ENCODE measurements around the gene NECAB2. TPM values are rescaled to one million over a fixed set of nuclear protein-coding genes. Genes with fewer than 3 reads are reported as not detected.

Gene NECAB2
- total RNA-seq, 4 donors from 2014 or later, result not detected

GRCh38 chr16:83946154-83946780, 21.8 kb upstream of the NECAB2 start:
- no peak for DNase-seq (ENCODE audit: low spot score in 2 of 2)
- no peaks in the 10 kb centered on the region for H3K27me3 ChIP-seq
- H3K9me3 ChIP-seq, result no peaks in the 10 kb centered on the region
- no peak overlapping the region for H3K4me3 ChIP-seq
- H3K36me3 ChIP-seq, result no peaks in the 10 kb centered on the region
- H3K27ac ChIP-seq, result no peak overlapping the region
- TF ChIP-seq EP300 (IDR thresholded peaks at IDR 0.05) (no peak), POLR2A (IDR thresholded peaks at IDR 0.05) (no peak), POLR2AphosphoS5 (IDR thresholded peaks at IDR 0.05) (no peak)
- TF ChIP-seq, protein P1, sequence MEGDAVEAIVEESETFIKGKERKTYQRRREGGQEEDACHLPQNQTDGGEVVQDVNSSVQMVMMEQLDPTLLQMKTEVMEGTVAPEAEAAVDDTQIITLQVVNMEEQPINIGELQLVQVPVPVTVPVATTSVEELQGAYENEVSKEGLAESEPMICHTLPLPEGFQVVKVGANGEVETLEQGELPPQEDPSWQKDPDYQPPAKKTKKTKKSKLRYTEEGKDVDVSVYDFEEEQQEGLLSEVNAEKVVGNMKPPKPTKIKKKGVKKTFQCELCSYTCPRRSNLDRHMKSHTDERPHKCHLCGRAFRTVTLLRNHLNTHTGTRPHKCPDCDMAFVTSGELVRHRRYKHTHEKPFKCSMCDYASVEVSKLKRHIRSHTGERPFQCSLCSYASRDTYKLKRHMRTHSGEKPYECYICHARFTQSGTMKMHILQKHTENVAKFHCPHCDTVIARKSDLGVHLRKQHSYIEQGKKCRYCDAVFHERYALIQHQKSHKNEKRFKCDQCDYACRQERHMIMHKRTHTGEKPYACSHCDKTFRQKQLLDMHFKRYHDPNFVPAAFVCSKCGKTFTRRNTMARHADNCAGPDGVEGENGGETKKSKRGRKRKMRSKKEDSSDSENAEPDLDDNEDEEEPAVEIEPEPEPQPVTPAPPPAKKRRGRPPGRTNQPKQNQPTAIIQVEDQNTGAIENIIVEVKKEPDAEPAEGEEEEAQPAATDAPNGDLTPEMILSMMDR (IDR thresholded peaks at IDR 0.05), result no peak
- 86% methylated on average over 23 of the region's 24 CpGs for WGBS
- peaks cover 2% of the 10 kb centered on the region for H3K4me1 ChIP-seq

- Histone ChIP-seq H3K9me3 (no peaks in the 10 kb centered on the region), H3K27me3 (no peaks in the 10 kb centered on the region), H3K27ac (no peak overlapping the region), H3K4me3 (no peak overlapping the region), H3K36me3 (no peaks in the 10 kb centered on the region), H3K4me1 (peaks cover 2% of the 10 kb centered on the region)
- no peak for DNase-seq (ENCODE audit: low spot score in 2 of 2)
- 67% methylated on average over 18 of the region's 21 CpGs for WGBS
- TF ChIP-seq POLR2A (IDR thresholded peaks at IDR 0.05) (no peak), EP300 (IDR thresholded peaks at IDR 0.05) (no peak), POLR2AphosphoS5 (IDR thresholded peaks at IDR 0.05) (no peak)
- TF ChIP-seq, protein P1 (IDR thresholded peaks at IDR 0.05), result no peak
These were observed 21.1 kb upstream of the NECAB2 start for GRCh38 chr16:83946781-83947566.

DNA sequence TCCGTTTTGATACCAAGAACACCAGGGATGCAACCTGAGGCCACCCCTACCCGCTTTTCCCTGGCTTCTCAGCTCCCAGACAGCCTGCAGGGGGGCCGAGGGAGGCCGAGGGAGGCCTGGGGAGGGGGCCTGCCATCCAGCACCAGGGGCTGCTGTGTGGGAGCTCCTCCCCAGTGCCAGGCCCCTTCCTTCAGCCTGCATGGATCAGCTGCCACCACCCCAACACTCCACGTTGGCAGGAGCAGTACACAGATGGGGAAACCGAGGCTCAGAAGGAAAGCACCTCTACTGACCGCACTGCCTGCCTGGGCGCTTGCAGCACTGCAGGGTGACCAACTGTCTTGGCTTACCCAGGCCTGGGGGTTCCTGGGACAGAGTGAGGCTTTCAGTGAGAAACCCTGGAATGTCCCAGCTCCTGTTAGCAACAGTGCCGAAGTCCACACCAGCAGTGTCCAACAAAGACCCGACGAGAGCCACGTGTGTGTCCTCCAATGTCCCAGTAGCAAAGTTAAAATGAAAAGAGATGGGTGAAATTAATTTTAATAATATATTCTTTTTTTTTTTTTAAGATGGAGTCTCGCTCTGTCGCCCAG, 20.3 kb upstream of the NECAB2 start:
- TF ChIP-seq EP300 (IDR thresholded peaks at IDR 0.05) (no peak), POLR2AphosphoS5 (IDR thresholded peaks at IDR 0.05) (no peak), POLR2A (IDR thresholded peaks at IDR 0.05) (no peak)
- TF ChIP-seq, protein P1 (IDR thresholded peaks at IDR 0.05), result no peak
- 88% methylated on average over 11 of the region's 14 CpGs for WGBS
- Histone ChIP-seq H3K27ac (no peak overlapping the region), H3K27me3 (no peaks in the 10 kb centered on the region), H3K4me1 (peaks cover 9% of the 10 kb centered on the region), H3K4me3 (no peak overlapping the region), H3K9me3 (no peaks in the 10 kb centered on the region), H3K36me3 (no peaks in the 10 kb centered on the region)
- DNase-seq (ENCODE audit: low spot score in 2 of 2), result no peak

GRCh38 chr16:83948914-83949723, 18.9 kb upstream of the NECAB2 start:
- Histone ChIP-seq H3K4me3 (no peak overlapping the region), H3K9me3 (no peaks in the 10 kb centered on the region), H3K27me3 (no peaks in the 10 kb centered on the region), H3K36me3 (no peaks in the 10 kb centered on the region), H3K4me1 (peaks cover 23% of the 10 kb centered on the region), H3K27ac (no peak overlapping the region)
- TF ChIP-seq, protein P1 (IDR thresholded peaks at IDR 0.05), result no peak
- TF ChIP-seq POLR2A (IDR thresholded peaks at IDR 0.05) (no peak), EP300 (IDR thresholded peaks at IDR 0.05) (no peak), POLR2AphosphoS5 (IDR thresholded peaks at IDR 0.05) (no peak)
- no peak for DNase-seq (ENCODE audit: low spot score in 2 of 2)
- WGBS, result 85% methylated on average over 12 of the region's 13 CpGs

Data from suprapubic skin (tissue), 4 donors.